ENCODE results near the gene STC2. TPM values are rescaled to one million over a fixed set of nuclear protein-coding genes. Genes with fewer than 3 reads are reported as not detected.

Gene STC2
- total RNA-seq, 2 experiments from 2014 or later: 31.5 to 49.6 TPM

DNA sequence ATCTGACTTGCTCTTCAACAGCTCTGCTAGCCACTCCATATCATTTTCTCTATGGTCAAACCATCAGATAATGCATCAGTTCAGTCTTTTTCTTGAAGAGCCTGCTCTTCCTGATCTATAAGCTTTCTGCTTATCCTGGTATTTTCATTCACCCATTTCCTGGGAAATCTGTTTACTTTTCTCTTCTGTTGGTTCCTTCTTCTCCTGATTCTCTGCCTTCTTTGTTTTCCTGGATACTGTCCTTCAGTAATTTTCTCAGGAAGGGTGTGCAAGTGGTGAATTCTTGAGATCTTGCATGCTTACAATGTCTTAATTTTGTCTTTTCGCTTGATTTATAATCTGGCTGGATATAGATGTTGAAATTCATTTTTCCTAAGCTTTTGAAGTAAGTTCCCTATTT, 53.4 kb downstream of the STC2 start:
- no peak for ATAC-seq
- intact Hi-C loops (cut with DNase I, micrococcal nuclease): no loop called here
- H3K27ac Mint-ChIP-seq: no peak overlapping the region
- no peaks in the 10 kb centered on the region for H3K4me1 Mint-ChIP-seq
- no peak overlapping the region for H3K4me3 Mint-ChIP-seq
- CTCF ChIA-PET: no interaction called here
- peaks cover 5% of the 10 kb centered on the region for H3K9me3 Mint-ChIP-seq (ENCODE audit: low read depth)
- no peak for DNase-seq
- POLR2A ChIA-PET: no interaction called here
- H3K36me3 Mint-ChIP-seq (ENCODE audit: low read depth): no peaks in the 10 kb centered on the region
- H3K27me3 Mint-ChIP-seq: peaks cover 34% of the 10 kb centered on the region

DNA sequence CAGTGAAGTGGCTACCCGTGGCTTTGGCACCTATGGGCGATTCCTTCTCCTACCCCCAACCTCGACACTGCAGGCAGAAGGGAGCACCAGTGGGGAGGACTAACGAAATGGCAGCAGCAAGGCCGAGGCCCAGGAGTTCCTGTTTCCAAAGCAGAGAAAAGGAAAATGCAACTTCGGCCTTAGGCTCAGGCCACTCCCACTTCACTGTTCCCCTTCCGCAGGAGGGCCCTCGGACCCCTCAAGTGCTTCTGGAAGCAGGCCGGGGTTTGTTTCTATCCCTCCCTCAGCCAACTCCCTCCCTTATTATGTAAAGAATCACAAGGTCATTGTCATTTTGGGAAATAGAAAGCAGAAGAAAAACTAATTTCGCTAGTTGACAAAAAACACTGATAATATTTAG, 56.8 kb downstream of the STC2 start:
- CTCF ChIA-PET: interaction anchor here (0.5 kb wide), 2 partner anchors 21 to 1709 kb away, joined by 3 read pairs; no protein-coding TSS in a partner anchor
- no peak for ATAC-seq
- no peak overlapping the region for H3K4me3 Mint-ChIP-seq
- POLR2A ChIA-PET: no interaction called here
- intact Hi-C loops (cut with DNase I, micrococcal nuclease): no loop called here
- no peak for DNase-seq
- no peak overlapping the region for H3K27ac Mint-ChIP-seq
- no peaks in the 10 kb centered on the region for H3K4me1 Mint-ChIP-seq
- peaks cover 29% of the 10 kb centered on the region for H3K27me3 Mint-ChIP-seq
- no peaks in the 10 kb centered on the region for H3K36me3 Mint-ChIP-seq (ENCODE audit: low read depth)
- peaks cover 5% of the 10 kb centered on the region for H3K9me3 Mint-ChIP-seq (ENCODE audit: low read depth)

DNA sequence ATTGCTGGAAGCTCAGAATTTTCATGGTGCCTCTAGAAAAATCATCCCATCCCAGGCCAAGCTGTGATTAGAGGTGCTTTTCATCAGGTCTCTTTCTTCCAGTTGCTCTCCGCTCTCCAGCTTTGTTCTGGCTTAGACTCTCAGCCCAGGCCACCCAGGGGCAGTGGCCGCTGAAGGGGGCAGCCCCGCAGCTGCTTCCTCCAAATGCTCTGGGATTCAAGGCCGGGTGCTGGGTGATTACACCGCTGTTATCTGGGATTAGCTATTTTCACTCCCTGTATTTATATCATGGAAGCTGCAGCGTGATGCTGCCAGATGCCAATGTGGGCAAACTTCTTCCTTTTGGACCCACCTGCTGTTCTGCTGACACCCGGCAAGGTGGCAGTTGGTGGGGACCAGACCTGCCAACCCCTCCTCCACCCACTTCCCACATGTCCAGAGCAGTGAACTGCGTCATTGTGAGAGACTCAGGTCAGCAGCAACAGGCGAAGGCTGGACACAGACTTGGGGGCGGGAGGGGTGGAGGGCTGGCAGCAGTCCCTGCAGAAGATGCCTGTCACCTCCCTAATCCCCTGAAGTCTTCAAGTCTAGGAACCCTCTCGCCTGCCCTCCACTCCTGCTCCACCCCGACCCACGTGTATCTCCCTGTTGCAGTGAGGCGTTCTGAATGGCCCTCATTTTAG, 59.3 kb downstream of the STC2 start:
- CTCF ChIA-PET: interaction anchor here (0.6 to 1.2 kb wide), 2 partner anchors 15 to 24 kb away, joined by 3 read pairs; no protein-coding TSS in a partner anchor
- no peak overlapping the region for H3K27ac Mint-ChIP-seq

DNA sequence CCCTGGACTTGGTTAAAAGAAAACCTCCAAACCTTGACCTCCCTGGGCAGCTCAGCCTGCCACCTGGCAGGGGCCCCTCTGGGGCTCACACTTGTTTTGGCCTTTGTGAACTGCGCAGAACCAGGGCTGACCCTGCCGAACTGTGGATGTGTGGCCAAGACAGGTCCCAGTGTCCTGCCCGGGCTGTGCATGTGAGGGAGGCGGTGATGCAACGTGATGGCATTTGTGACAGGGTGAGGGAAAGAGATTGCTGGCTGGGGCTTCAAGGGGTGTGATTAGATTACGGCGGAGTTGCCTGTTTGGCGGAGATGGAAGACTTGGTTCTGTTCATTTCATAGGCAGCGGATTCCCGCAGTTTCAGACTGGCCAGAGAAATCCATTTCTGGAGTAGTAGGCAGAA, 62.8 kb downstream of the STC2 start:
- Mint-ChIP-seq H3K36me3 (ENCODE audit: low read depth) (no peaks in the 10 kb centered on the region), H3K4me3 (no peak overlapping the region), H3K4me1 (no peaks in the 10 kb centered on the region), H3K9me3 (ENCODE audit: low read depth) (no peaks in the 10 kb centered on the region), H3K27me3 (peaks cover 19% of the 10 kb centered on the region), H3K27ac (no peak overlapping the region)
- DNase-seq: no peak
- no peak for ATAC-seq
- ChIA-PET CTCF (no interaction called here), POLR2A (no interaction called here)
- intact Hi-C loops (cut with DNase I, micrococcal nuclease): no loop called here

More for the DNA sequence above, 59.3 kb downstream of the STC2 start:
- Mint-ChIP-seq H3K4me3 (no peak overlapping the region), H3K36me3 (ENCODE audit: low read depth) (no peaks in the 10 kb centered on the region), H3K9me3 (ENCODE audit: low read depth) (no peaks in the 10 kb centered on the region), H3K27me3 (peaks cover 19% of the 10 kb centered on the region), H3K4me1 (no peaks in the 10 kb centered on the region)
- intact Hi-C loops (cut with DNase I, micrococcal nuclease): no loop called here
- DNase-seq (no peak), ATAC-seq (no peak)
- POLR2A ChIA-PET: no interaction called here

Small RNAs within 50 kb of the gene (microRNA-seq; reads per million reads assigned to microRNA genes)
- gene MIR8056 (ENCODE audit: borderline replicate concordance): not detected

Other genes with a start within 250 kb of the STC2 start
- 10 to 100 TPM; 24.2 to 26.8 TPM for gene BNIP1, start 183.9 kb downstream of the STC2 start, total RNA-seq
- gene NKX2-5, start 93.2 kb downstream of the STC2 start, total RNA-seq: under 1 TPM; 0.09 to 0.21 TPM